Occipital lobe (tissue), 2 donors: ENCODE results near the gene LIPA. TPM values are rescaled to one million over a fixed set of nuclear protein-coding genes. Genes with fewer than 3 reads are reported as not detected.
"Not testable (repeated sequence)": the region's sequence is repeated elsewhere in the genome, so short reads cannot be mapped to it uniquely, and the experiment has no call there.

Experiments
- DNase-seq: peaks from one replicate; lab custom pipeline; 2025; lab: John Stamatoyannopoulos, UW
- total RNA-seq: library from RNA; depleted of rRNA; stranded (reverse); fragments of >200 nt; gene quantifications from one replicate; pipeline ENCODE4 v1.2.3, GENCODE V29; 2014

The LIPA gene
- total RNA-seq, 1 donor from 2014 or later = 39.9 TPM

- DNase-seq = no peak
These were observed 41.9 kb downstream of the LIPA start for GRCh38 chr10:89209718-89210117.

GRCh38 chr10:89207801-89208551 is 43.6 kb downstream of the LIPA start:
- no peak for DNase-seq

- DNase-seq = peak; percentile 84
These were observed 44.3 kb downstream of the LIPA start, which contains the start of gene CH25H for GRCh38 chr10:89207181-89207800. CH25H (minus strand) TSS chr10:89207317; CDS start chr10:89207292, 25 bp downstream.

GRCh38 chr10:89206402-89207180 is 45.0 kb downstream of the LIPA start:
- DNase-seq = no peak

GRCh38 chr10:89204621-89205185 is 46.9 kb downstream of the LIPA start:
- no peak for DNase-seq

GRCh38 chr10:89203237-89203636 is 48.3 kb downstream of the LIPA start:
- no peak for DNase-seq

- DNase-seq = no peak
These were observed 49.5 kb downstream of the LIPA start for GRCh38 chr10:89202033-89202425.

- no peak for DNase-seq
These were observed 50.1 kb downstream of the LIPA start for GRCh38 chr10:89201345-89202032.

- DNase-seq = no peak
These were observed 54.1 kb downstream of the LIPA start for GRCh38 chr10:89197473-89197872.

GRCh38 chr10:89191301-89191700 is 60.3 kb downstream of the LIPA start:
- DNase-seq = not testable (repeated sequence)

- no peak for DNase-seq
These were observed 62.3 kb downstream of the LIPA start for GRCh38 chr10:89189211-89189734.

GRCh38 chr10:89185658-89186057 is 65.9 kb downstream of the LIPA start:
- DNase-seq = no peak

- DNase-seq = no peak
These were observed 66.9 kb downstream of the LIPA start for GRCh38 chr10:89184638-89185037.

- DNase-seq = no peak
These were observed 68.0 kb downstream of the LIPA start for GRCh38 chr10:89183571-89183970.

GRCh38 chr10:89182894-89183293 is 68.7 kb downstream of the LIPA start:
- DNase-seq = no peak

GRCh38 chr10:89175816-89176215 is 75.8 kb downstream of the LIPA start:
- no peak for DNase-seq

- no peak for DNase-seq
These were observed 78.5 kb downstream of the LIPA start for GRCh38 chr10:89173075-89173474.

GRCh38 chr10:89171996-89172395 is 79.6 kb downstream of the LIPA start:
- no peak for DNase-seq

GRCh38 chr10:89171263-89171872 is 80.2 kb downstream of the LIPA start:
- no peak for DNase-seq

- not testable (repeated sequence) for DNase-seq
These were observed 83.1 kb downstream of the LIPA start for GRCh38 chr10:89168354-89168900.
